Thyroid gland (tissue), 4 donors: ENCODE results near the gene GAS7. TPM values are rescaled to one million over a fixed set of nuclear protein-coding genes. Genes with fewer than 3 reads are reported as not detected.
"Not testable (repeated sequence)": the region's sequence is repeated elsewhere in the genome, so short reads cannot be mapped to it uniquely, and the experiment has no call there.

Experiments used
- DNase-seq, 2 donors: peaks; one replicate each; pipeline ENCODE4 v3.0.0-alpha.2; 2019
- H3K27ac ChIP-seq, 3 donors: fragments of 200-600 bp; sonication (generic); 1 replicate in 2 of 3; 2 replicates in 1 of 3; pipeline ENCODE4 v1.5.1; 2016 to 2019; ENCODE audit warnings: mild to moderate bottlenecking in 1 of 3, moderate library complexity in 1 of 3
- H3K27me3 ChIP-seq: fragments of 200-600 bp; sonication (generic); one replicate; pipeline ENCODE4 v1.5.1; 2019
- H3K36me3 ChIP-seq, 2 donors: fragments of 200-600 bp; sonication (generic); one replicate each; pipeline ENCODE4 v1.5.1; 2016 to 2019
- H3K4me1 ChIP-seq, 2 donors: fragments of 200-600 bp; sonication (generic); one replicate each; pipeline ENCODE4 v1.5.1; 2017 to 2019
- H3K4me3 ChIP-seq, 3 donors: fragments of 200-600 bp; sonication (generic); replicated peaks in 1 of 3; 1 replicate in 2 of 3; 2 replicates in 1 of 3; pipeline ENCODE4 v1.5.1; 2016; ENCODE audit warnings: mild to moderate bottlenecking in 1 of 3
- H3K9me3 ChIP-seq: fragments of 200-600 bp; sonication (generic); one replicate; pipeline ENCODE4 v1.5.1; 2017
- CTCF ChIP-seq, 6 experiments: fragments of 200-600 bp in 3 of 6; fragments of 450-650 bp in 3 of 6; sonication (generic) in 3 of 6; IDR thresholded peaks; one replicate each; pipeline ENCODE4 v1.5.1; 2016 to 2019; ENCODE audit warnings: antibody characterized with exemption in 6 of 6, mild to moderate bottlenecking in 2 of 6, inconsistent platforms in 1 of 6, moderate library complexity in 1 of 6
- POLR2A ChIP-seq, 2 donors: fragments of 450-650 bp; IDR thresholded peaks; one replicate each; pipeline ENCODE4 v1.6.1; 2017; ENCODE audit warnings: antibody characterized with exemption in 2 of 2, mild to moderate bottlenecking in 2 of 2, moderate library complexity in 1 of 2
- WGBS, 2 donors: methylation state at CpG; one replicate each; pipeline ENCODE4 v1.1.5; 2017; 5-methylcytosine and 5-hydroxymethylcytosine counted together
- intact Hi-C: fragments of 100-400 bp; cut with DNase I; formaldehyde crosslinking; loops from one replicate; pipeline ENCODE4 v1.15.1; 2023
- total RNA-seq, 4 donors: library from RNA; depleted of rRNA; stranded (reverse); fragments of >200 nt; gene quantifications; one replicate each; pipeline ENCODE4 v1.2.3, GENCODE V29; 2016

The GAS7 gene
- total RNA-seq, 4 donors from 2014 or later: 7.5 to 30.3 (median 24.1) TPM

GRCh38 chr17:9922012-9922848, 276.2 kb downstream of the GAS7 start:
- no peaks in the 10 kb centered on the region for H3K36me3 ChIP-seq
- TF ChIP-seq CTCF (IDR thresholded peaks at IDR 0.05) (no peak), POLR2A (IDR thresholded peaks at IDR 0.05) (no peak)
- no peaks in the 10 kb centered on the region for H3K9me3 ChIP-seq
- no peak overlapping the region for H3K27ac ChIP-seq
- no peaks in the 10 kb centered on the region for H3K27me3 ChIP-seq
- no peak for DNase-seq
- intact Hi-C loops: loop anchor here (10.0 kb wide), 1 partner anchor 703 kb away; no protein-coding TSS in a partner anchor
- no peaks in the 10 kb centered on the region for H3K4me1 ChIP-seq
- WGBS, 2 donors: 93 to 94% methylated on average over 14 of the region's 14 CpGs
- H3K4me3 ChIP-seq: no peak overlapping the region

GRCh38 chr17:9921216-9921615, 277.2 kb downstream of the GAS7 start:
- not testable (repeated sequence) for H3K4me3 ChIP-seq, H3K36me3 ChIP-seq, H3K27ac ChIP-seq, DNase-seq, H3K27me3 ChIP-seq, H3K9me3 ChIP-seq, H3K4me1 ChIP-seq
- 79 to 83% methylated on average over 13 of the region's 13 CpGs for WGBS, 2 donors
- intact Hi-C loops: loop anchor here (10.0 kb wide), 1 partner anchor 704 kb away; no protein-coding TSS in a partner anchor

GRCh38 chr17:9918804-9919352, 279.5 kb downstream of the GAS7 start:
- no peaks in the 10 kb centered on the region for H3K4me1 ChIP-seq
- H3K27ac ChIP-seq: no peak overlapping the region
- WGBS, 2 donors: 73 to 81% methylated on average over 5 of the region's 5 CpGs
- no peaks in the 10 kb centered on the region for H3K36me3 ChIP-seq
- intact Hi-C loops: no loop called here
- H3K27me3 ChIP-seq: no peaks in the 10 kb centered on the region
- H3K9me3 ChIP-seq: no peaks in the 10 kb centered on the region
- no peak for DNase-seq
- TF ChIP-seq CTCF (IDR thresholded peaks at IDR 0.05): no peak
- TF ChIP-seq POLR2A (IDR thresholded peaks at IDR 0.05): no peak
- H3K4me3 ChIP-seq: no peak overlapping the region

- H3K36me3 ChIP-seq: no peaks in the 10 kb centered on the region
- H3K27me3 ChIP-seq: no peaks in the 10 kb centered on the region
- intact Hi-C loops: no loop called here
- no peaks in the 10 kb centered on the region for H3K4me1 ChIP-seq
- DNase-seq: no peak
- TF ChIP-seq POLR2A (IDR thresholded peaks at IDR 0.05) (no peak), CTCF (IDR thresholded peaks at IDR 0.05) (no peak)
- WGBS, 2 donors: 90 to 92% methylated on average over 8 of the region's 8 CpGs
- no peak overlapping the region for H3K27ac ChIP-seq
- H3K9me3 ChIP-seq: no peaks in the 10 kb centered on the region
- no peak overlapping the region for H3K4me3 ChIP-seq
These were observed 280.1 kb downstream of the GAS7 start for GRCh38 chr17:9918352-9918751.

- no peaks in the 10 kb centered on the region for H3K36me3 ChIP-seq
- H3K4me3 ChIP-seq: no peak overlapping the region
- no peak overlapping the region for H3K27ac ChIP-seq
- WGBS, 2 donors: 77 to 89% methylated on average over 12 to 16 of the region's 19 CpGs
- H3K27me3 ChIP-seq: no peaks in the 10 kb centered on the region
- no peak for DNase-seq
- H3K9me3 ChIP-seq: no peaks in the 10 kb centered on the region
- TF ChIP-seq CTCF (IDR thresholded peaks at IDR 0.05): no peak
- TF ChIP-seq POLR2A (IDR thresholded peaks at IDR 0.05): no peak
- intact Hi-C loops: no loop called here
- no peaks in the 10 kb centered on the region for H3K4me1 ChIP-seq
These were observed 280.6 kb downstream of the GAS7 start for GRCh38 chr17:9917801-9918200.
